ENCODE data around the gene PID1. TPM values are rescaled to one million over a fixed set of nuclear protein-coding genes. Genes with fewer than 3 reads are reported as not detected.

Gene PID1
- total RNA-seq, 1 donor from 2014 or later = 83.2 TPM

DNA sequence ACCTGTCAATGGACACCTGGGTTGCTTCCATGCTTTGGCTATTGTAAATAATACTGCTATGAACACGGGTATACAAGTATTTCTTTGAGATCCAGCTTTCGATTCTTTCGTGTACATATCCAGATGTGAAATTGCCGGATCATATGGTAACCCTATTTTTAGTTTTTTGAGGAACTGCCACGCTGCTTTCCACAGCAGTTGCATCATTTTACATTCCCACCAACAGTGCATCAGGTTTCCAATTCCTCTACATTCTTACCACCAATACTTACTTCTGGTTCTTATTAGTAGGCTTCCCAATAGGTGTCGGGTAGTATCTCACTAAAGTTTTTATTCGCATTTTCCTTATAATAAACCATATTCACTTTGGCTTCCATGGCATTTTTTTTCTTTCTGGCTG lies 69.6 kb downstream of the PID1 start:
- Histone ChIP-seq H3K9me3 (no peaks in the 10 kb centered on the region), H3K4me1 (peaks cover 4% of the 10 kb centered on the region), H3K36me3 (no peaks in the 10 kb centered on the region), H3K27ac (no peak overlapping the region), H3K27me3 (no peaks in the 10 kb centered on the region), H3K4me3 (no peak overlapping the region)
- no peak for DNase-seq (ENCODE audit: extremely low spot score in 2 of 2)
- intact Hi-C loops (cut with DNase I) = no loop called here
- TF ChIP-seq POLR2AphosphoS5 (IDR thresholded peaks at IDR 0.05; ENCODE audit: insufficient read depth in 1 of 2, low read depth in 1 of 2) = no peak
- TF ChIP-seq POLR2A (IDR thresholded peaks at IDR 0.05) = no peak
- TF ChIP-seq, protein P1, sequence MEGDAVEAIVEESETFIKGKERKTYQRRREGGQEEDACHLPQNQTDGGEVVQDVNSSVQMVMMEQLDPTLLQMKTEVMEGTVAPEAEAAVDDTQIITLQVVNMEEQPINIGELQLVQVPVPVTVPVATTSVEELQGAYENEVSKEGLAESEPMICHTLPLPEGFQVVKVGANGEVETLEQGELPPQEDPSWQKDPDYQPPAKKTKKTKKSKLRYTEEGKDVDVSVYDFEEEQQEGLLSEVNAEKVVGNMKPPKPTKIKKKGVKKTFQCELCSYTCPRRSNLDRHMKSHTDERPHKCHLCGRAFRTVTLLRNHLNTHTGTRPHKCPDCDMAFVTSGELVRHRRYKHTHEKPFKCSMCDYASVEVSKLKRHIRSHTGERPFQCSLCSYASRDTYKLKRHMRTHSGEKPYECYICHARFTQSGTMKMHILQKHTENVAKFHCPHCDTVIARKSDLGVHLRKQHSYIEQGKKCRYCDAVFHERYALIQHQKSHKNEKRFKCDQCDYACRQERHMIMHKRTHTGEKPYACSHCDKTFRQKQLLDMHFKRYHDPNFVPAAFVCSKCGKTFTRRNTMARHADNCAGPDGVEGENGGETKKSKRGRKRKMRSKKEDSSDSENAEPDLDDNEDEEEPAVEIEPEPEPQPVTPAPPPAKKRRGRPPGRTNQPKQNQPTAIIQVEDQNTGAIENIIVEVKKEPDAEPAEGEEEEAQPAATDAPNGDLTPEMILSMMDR (IDR thresholded peaks at IDR 0.05) = no peak

DNA sequence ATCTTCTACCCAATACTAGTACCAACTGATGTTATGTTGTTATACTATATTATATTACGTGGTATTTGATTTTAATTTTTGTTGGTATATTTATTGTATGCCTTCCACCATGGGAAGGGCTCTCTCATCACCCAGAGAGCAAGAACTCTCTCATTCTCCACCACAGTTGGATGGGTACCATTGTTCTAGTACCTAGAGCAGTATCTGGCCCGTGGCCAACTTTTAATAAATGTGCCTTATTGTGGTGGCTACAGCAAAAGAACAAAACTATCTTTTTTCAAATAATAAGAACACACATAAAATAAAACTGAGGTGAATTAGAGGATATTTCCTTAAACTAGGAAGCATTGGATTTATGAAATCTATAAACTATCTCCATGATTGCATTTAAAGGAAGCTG lies 71.8 kb downstream of the PID1 start:
- no peaks in the 10 kb centered on the region for H3K36me3 ChIP-seq

DNA sequence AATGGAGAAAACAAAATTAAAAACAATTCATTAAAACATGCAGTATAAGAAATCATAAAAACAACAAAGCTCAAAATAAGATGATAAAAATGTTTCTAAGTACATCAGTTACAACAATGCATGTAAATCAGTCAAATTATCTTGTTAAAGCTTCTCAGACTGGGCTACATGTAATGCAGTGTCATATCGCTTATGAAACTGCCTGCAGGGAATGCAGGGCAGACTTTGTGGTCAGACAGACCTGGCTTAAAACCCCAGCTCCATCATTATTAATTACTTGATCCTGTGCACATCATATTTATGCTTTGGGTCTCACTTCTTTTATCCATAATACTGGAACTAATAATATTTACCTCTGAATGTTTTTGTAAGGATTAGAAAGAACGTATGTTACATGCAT lies 74.6 kb downstream of the PID1 start:
- no peaks in the 10 kb centered on the region for H3K27me3 ChIP-seq
- intact Hi-C loops (cut with DNase I) = no loop called here
- no peaks in the 10 kb centered on the region for H3K4me1 ChIP-seq
- DNase-seq (ENCODE audit: extremely low spot score in 2 of 2) = no peak
- H3K4me3 ChIP-seq = no peak overlapping the region
- H3K9me3 ChIP-seq = no peaks in the 10 kb centered on the region
- H3K27ac ChIP-seq = no peak overlapping the region
- no peak for TF ChIP-seq POLR2A (IDR thresholded peaks at IDR 0.05)
- TF ChIP-seq POLR2AphosphoS5 (IDR thresholded peaks at IDR 0.05; ENCODE audit: insufficient read depth in 1 of 2, low read depth in 1 of 2) = no peak
- TF ChIP-seq, protein P1 (IDR thresholded peaks at IDR 0.05) = no peak
- H3K36me3 ChIP-seq = no peaks in the 10 kb centered on the region

More for the DNA sequence above, 71.8 kb downstream of the PID1 start:
- Histone ChIP-seq H3K4me1 (peaks cover 4% of the 10 kb centered on the region), H3K27ac (no peak overlapping the region), H3K4me3 (no peak overlapping the region), H3K27me3 (no peaks in the 10 kb centered on the region), H3K9me3 (no peaks in the 10 kb centered on the region)
- TF ChIP-seq POLR2AphosphoS5 (IDR thresholded peaks at IDR 0.05; ENCODE audit: insufficient read depth in 1 of 2, low read depth in 1 of 2) (no peak), POLR2A (IDR thresholded peaks at IDR 0.05) (no peak)
- TF ChIP-seq, protein P1 (IDR thresholded peaks at IDR 0.05) = no peak
- DNase-seq (ENCODE audit: extremely low spot score in 2 of 2) = no peak
- intact Hi-C loops (cut with DNase I) = no loop called here

DNA sequence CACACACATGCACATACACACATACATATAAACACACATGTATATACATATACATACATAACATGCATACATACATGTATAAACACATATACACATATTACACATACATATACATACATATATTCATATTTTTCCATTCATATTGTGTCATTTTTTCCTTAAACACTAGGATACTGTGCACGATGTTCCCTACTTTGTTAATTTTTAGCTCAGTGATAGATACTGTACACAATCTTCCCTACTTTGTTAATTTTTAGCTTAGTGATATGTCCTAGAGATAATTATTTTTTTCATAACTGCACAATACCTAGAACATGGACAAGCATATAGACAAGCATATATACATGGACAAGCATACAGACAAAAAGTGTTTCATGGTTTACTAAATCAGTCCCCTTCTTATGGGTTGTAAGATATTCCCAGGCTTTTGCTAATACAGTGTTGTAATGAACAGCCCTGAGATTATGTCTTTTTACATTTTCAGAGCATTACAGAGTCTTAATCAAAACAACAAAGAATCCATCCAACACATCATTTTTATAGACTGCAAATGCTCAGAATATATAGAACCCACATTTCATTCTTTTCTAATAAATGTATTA lies 75.6 kb downstream of the PID1 start:
- no peaks in the 10 kb centered on the region for H3K36me3 ChIP-seq
- intact Hi-C loops (cut with DNase I) = no loop called here
- TF ChIP-seq, protein P1 (IDR thresholded peaks at IDR 0.05) = no peak
- TF ChIP-seq POLR2AphosphoS5 (IDR thresholded peaks at IDR 0.05; ENCODE audit: insufficient read depth in 1 of 2, low read depth in 1 of 2) = no peak
- no peak for TF ChIP-seq POLR2A (IDR thresholded peaks at IDR 0.05)
- H3K4me3 ChIP-seq = no peak overlapping the region
- no peak overlapping the region for H3K27ac ChIP-seq
- no peaks in the 10 kb centered on the region for H3K9me3 ChIP-seq
- no peak for DNase-seq (ENCODE audit: extremely low spot score in 2 of 2)
- no peaks in the 10 kb centered on the region for H3K4me1 ChIP-seq
- H3K27me3 ChIP-seq = no peaks in the 10 kb centered on the region

DNA sequence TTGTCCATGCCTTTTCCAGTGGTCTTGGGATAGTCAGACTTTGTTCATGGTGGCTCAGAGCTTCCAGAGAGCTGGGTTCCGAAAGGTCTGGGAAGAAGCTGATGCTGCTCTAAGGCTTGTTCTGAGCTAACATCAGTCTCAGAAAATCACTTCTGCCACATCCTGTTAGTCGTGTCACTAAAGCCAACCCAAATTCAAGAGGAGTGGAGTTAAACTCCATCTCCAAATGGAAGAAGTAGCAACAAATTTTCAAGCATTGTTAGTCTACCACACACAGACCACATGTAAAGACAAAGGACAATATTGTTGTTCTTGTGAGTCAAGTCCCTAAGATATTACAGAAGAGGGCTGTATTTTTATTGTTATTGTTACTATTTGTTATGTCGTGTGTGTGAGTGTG lies 77.8 kb downstream of the PID1 start:
- Histone ChIP-seq H3K4me1 (no peaks in the 10 kb centered on the region), H3K27me3 (no peaks in the 10 kb centered on the region), H3K4me3 (no peak overlapping the region), H3K9me3 (no peaks in the 10 kb centered on the region), H3K27ac (no peak overlapping the region), H3K36me3 (no peaks in the 10 kb centered on the region)
- intact Hi-C loops (cut with DNase I) = no loop called here
- TF ChIP-seq, protein P1 (IDR thresholded peaks at IDR 0.05) = no peak
- no peak for TF ChIP-seq POLR2AphosphoS5 (IDR thresholded peaks at IDR 0.05; ENCODE audit: insufficient read depth in 1 of 2, low read depth in 1 of 2)
- TF ChIP-seq POLR2A (IDR thresholded peaks at IDR 0.05) = no peak
- no peak for DNase-seq (ENCODE audit: extremely low spot score in 2 of 2)
